GM18526 (cell line): Measurements from ENCODE around the gene KLF1.
A peak's percentile ranks its signal among the peaks of the same experiment; 100 is the strongest.

ENCODE experiments used
- POLR2A ChIP-seq: IDR thresholded peaks from 3 replicates; pipeline ENCODE4 v1.6.1; 2011; ENCODE audit not compliant: insufficient read length; ENCODE audit errors: extremely low read depth

The KLF1 gene

DNA sequence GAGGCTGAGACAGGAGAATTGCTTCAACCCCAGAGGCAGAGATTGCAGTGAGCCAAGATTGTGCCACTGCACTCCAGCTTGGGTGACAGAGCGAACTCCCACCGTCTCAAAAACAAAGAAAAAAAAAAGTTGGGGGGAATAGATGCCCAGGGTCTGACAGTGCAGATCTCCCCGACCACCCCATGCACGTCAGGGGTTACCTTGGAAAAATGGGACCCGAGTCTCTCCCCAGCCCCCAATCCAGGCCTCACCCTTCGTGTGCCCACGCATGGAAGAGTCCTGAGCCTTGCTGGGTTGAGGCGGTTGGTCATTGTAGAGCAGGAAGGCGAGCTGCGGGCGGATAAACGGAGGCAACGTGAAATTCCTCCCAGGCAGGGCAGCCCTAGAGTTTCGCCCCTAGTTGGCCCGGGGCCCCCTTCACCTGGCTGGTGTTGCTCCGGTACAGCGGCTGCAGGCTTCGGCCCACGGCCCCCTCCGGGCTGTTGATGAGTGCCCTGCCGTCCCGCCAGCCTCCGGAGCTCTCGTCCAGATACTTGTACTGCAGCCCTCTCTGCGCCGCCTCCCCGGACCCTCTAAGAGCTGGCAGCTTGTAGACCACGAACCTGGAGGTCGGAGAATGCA is 6.3 kb downstream of the KLF1 start:
- no peak for TF ChIP-seq POLR2A

DNA sequence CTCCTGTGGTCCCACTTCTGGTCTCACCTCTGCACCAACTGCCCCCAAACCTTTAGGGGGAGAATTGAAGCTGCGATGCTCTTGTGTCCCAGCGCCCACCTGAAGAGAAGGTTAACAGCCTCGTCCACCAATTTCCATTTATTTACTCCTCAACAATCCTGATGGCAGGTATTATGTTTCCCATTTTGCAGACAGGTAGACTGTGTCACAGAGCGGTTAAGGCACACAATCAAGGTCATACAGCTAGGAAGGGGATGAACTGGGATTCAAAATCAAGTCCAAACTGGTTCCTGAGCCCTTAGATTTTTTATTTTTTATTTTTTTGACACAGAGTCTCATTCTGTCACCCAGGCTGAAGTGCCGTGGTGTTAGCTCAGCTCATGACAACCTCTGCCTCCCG is 11.9 kb downstream of the KLF1 start:
- no peak for TF ChIP-seq POLR2A

DNA sequence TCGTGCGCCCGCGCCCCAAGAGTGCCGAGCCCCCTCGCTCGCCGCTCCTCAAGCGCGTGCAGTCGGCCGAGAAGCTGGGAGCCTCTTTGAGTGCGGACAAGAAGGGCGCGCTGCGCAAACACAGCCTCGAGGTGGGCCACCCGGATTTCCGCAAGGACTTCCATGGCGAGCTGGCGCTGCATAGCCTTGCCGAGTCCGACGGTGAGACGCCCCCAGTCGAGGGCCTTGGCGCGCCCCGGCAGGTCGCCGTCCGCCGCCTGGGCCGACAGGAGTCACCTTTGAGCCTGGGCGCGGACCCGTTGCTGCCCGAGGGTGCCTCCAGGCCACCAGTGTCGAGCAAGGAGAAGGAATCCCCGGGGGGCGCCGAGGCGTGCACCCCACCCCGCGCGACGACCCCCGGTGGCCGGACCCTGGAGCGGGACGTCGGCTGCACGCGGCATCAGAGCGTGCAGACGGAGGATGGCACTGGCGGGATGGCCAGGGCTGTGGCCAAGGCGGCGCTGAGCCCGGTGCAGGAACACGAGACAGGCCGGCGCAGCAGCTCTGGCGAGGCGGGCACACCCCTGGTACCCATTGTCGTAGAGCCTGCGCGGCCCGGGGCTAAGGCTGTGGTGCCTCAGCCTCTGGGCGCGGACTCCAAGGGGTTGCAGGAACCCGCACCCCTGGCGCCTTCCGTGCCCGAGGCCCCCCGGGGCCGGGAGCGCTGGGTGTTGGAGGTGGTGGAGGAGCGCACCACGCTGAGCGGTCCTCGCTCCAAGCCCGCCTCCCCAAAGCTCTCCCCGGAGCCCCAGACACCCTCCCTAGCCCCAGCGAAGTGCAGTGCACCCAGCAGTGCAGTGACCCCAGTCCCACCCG is 12.9 kb downstream of the KLF1 start:
- TF ChIP-seq POLR2A: no peak

DNA sequence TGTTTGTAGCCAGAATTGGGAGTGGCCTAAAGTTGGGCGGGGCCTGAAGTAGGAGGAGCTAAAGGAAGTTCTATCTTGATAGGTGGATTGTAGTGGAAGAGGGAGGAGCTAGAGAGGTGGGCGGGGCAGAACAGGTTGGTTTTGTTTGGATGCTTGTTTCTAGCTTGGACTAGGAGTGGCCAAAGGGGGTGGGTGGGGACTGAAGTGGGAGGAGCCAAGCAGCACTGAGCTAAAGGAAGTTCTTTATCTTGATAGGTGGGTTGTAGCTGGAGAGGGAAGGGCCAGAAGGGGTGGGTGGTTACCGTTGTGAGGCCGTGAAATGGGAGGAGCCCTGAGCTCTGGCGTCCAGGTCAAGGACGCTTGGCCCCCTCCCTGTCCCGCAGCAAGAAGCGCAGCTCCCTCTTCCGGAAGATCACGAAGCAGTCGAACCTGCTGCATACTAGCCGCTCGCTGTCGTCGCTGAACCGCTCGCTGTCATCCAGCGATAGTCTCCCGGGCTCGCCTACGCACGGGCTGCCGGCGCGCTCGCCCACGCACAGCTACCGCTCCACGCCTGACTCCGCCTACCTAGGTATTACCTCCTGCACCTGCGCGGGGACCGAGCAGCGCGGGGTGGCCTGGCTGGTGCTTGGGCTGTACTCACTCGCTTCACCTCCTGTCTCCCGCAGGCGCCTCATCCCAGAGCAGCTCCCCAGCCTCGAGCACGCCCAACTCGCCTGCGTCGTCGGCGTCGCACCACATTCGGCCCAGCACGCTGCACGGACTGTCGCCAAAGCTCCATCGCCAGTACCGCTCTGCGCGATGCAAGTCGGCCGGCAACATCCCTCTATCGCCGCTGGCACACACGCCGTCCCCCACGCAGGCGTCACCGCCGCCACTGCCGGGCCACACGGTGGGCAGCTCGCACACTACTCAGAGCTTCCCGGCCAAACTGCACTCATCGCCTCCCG is 13.8 kb downstream of the KLF1 start:
- TF ChIP-seq POLR2A: no peak

DNA sequence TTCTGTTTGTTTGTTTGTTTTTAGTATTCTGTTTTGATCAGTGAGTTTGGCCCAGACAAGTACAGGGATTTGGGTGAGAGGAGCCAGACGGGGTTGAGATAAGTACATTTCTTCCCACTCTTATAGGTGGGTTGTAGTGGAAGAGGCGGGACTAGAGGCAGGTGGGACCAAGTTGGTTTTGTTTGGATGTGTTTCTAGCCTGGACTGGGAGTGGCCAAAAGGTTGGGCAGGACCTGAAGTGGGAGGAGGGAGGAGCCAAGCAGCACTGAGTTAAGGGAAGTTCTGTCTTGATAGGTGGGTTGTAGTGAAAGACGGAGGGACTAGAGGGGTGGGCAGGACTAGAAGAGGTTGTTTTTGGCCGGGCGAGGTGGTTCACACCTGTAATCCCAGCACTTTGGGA is 14.7 kb downstream of the KLF1 start:
- TF ChIP-seq POLR2A: no peak

DNA sequence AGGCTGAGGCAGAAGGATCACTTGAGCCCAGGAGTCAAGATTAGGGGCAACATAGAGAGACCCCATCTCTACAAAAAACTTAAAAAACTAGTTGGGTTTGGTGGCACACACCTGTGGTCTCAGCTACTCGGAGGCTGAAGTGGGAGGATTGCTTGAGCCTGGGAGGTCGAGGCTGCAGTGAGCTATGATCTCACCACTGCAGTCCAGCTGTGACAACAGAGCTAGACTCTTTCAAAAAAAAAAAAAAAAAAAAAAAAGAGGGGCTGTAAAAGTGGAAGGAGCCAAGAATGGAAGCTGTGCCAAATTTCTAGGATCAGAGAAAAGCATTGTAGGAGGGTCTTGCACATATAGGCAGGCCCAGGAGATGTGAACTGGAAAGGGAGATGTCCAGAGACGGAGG is 15.3 kb downstream of the KLF1 start:
- TF ChIP-seq POLR2A: no peak

DNA sequence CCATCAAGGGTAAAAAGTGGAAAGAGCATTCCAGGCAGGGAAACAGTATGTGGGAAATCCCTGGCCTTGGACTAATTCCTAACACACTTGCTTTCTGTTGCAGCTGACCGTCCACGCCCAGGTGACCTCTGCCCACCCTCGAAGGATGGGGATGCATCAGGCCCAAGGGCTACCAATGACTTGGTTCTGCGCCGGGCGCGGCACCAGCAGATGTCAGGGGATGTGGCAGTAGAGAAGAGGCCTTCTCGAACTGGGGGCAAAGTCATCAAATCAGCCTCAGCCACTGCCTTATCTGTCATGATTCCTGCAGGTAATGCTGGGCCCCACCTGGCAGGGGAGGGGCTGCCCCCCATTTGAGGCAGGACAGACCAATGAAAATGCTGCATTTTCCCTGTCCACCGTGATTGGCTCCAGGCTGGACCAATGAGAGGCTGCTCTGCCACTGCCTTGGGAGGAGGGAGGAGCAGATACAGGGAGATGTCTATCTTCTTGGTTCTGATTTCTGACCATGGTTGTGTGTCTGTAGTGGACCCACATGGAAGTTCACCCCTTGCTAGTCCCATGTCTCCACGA is 18.4 kb downstream of the KLF1 start:
- TF ChIP-seq POLR2A: no peak

DNA sequence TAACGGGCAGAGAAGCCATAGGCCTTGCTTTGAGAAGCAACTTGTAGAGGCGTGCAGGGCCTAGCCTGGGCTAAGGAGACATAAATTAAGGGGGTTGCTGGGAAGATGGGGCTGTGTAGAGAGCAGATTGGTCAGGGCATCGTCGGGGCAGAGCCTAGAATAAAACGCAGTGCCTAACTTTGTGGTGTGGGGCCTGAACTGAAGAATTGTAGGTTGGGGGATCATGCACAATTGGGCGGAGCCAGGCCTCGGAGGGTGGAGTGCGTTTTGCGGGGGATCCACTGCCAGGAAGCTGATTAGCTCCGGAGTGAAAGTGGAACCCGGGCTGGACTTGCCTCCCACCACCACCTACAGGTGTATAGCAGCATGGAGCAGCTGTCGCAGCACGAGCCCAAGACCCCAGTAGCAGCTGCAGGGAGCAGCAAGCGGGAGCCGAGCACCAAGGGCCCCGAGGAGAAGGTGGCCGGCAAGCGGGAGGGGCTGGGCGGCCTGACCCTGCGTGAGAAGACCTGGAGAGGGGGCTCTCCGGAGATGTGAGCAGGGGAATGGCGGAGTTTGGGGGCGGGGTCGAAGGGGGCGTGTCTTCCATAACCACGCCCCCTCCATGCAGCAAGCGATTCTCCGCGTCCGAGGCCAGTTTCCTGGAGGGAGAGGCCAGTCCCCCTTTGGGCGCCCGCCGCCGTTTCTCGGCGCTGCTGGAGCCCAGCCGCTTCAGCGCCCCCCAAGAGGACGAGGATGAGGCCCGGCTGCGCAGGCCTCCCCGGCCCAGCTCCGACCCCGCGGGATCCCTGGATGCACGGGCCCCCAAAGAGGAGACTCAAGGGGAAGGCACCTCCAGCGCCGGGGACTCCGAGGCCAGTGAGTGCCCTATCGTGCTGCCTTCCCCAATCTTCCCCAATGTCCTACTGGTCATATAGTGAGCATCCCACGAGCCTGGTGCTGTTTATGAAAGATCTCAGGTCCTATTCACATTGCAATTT is 19.6 kb downstream of the KLF1 start:
- peak; percentile 61 for TF ChIP-seq POLR2A

DNA sequence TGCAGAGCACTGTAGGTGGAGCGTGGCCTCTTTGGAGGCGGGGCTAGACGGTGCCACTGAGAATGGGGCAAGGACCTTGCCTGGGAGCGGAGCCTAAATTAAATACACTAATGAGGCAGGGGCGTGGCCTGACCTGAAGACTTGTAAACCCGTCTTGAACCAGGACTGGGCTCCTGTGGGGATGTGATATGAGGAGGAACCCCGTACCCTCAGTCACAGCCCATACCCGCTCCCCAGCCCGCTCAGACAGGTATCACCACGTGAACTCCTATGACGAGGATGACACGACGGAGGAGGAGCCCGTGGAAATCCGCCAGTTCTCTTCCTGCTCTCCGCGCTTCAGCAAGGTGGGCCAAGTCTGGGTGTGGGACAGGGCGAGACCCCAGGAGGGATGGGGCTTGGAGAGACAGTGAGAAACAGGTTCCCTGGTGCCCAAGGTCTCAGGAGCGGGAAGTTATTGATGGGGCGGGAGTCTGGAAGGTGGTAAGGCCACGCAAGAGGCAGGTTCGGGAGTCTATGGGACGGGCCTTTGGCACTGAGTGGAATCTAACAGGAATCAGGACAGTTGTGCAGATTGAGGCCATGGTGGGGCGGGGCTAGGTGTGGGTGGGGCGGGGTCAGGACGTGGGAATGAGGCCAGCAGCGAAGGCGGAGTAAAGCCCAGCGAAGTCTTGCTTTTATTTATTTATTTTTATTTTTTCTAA is 20.4 kb downstream of the KLF1 start:
- TF ChIP-seq POLR2A: no peak

DNA sequence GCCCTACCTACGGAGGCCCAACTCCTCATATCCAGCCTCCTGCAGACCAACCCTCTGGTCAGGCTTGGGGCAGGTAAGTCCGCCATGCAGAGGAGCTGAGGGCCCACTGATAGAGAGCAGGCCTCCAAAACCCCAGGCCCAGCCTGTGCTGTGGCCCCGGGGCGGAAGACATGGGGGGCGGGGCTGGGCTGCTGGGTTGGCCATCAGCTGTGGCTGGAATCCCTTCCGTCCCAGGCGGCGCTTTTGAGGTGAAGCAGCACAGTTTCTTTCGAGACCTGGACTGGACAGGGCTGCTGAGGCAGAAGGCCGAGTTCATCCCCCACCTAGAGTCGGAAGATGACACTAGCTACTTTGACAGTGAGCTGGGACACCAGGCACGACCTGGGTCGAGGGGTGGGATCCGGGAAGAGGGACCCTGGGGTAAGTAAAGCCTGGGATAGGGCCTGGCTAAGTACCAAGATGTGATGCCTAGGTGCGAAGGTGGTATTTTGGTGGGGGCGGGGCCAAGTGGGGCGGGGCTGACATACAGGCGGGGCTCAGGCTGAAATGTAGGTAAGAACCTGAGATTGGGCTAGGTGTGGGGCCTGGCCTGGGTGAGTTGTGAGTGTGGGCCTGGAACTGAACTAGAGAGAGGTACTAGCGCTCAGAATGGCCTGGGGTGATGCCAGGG is 21.1 kb downstream of the KLF1 start:
- no peak for TF ChIP-seq POLR2A

DNA sequence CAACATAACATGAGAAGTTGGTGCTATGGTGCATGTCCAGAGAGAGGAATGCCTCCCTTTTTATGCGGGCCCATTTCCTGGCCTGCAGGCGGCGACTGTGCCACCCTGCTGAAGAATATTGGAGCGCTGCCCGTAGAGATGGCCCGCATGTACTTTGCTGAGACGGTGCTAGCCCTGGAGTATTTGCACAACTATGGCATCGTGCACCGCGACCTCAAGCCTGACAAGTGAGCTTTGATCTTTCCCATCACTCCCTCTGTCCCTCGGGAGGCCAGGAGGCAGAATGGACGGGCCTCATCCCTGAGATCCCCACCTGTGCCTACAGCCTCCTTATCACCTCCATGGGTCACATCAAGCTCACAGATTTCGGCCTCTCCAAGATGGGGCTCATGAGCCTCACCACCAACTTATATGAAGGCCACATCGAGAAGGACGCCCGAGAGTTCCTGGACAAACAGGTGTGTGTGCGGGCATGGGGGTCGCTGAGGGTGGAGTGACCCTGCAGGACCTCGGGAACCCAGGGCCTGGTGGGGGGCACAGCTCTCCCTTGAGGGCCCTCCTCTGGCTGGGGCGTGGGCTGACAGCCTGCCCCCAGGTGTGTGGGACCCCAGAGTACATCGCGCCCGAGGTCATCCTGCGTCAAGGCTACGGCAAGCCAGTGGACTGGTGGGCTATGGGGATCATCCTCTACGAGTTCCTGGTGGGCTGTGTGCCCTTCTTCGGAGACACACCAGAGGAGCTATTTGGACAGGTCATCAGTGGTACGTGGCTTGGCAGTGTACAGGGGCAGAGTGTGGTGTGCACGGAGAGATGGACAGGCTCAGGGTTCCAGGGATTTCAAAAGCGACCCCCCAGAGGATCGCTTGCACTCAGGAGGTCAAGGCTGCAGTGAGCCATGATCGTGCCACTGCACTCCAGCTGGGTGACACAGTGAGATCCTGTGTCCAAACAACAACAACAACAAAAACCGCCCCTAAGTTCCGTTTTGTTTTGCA is 22.0 kb downstream of the KLF1 start:
- TF ChIP-seq POLR2A: no peak

DNA sequence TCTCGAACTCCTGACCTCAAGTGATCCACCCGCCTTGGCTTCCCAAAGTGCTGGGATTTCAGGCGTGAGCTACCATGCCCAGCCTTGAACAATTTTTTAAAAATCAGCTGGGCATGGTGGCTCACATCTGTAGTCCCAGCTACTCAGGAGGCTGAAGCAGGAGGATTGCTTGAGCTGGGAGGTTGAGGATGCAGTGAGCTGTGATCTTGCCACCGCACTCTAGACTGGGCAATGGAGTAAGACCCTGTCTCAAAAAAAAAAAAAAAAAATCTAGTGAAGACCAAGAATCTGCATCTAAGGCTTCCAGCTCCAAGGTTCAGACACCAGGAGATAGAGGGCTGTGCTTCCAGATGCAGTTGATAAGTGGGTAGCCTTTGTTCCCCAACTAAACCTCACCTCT is 22.9 kb downstream of the KLF1 start:
- no peak for TF ChIP-seq POLR2A
